ENCODE data around the gene SH3GLB1.

The SH3GLB1 gene

GRCh38 chr1:86739648-86740509 is 35.5 kb downstream of the SH3GLB1 start:
- DNase-seq: no peak

- peak; percentile 14 for DNase-seq
Observed at GRCh38 chr1:86741947-86742572, 37.7 kb downstream of the SH3GLB1 start.

GRCh38 chr1:86747304-86747703 is 42.9 kb downstream of the SH3GLB1 start:
- DNase-seq: no peak

GRCh38 chr1:86748622-86749373 is 44.4 kb downstream of the SH3GLB1 start:
- no peak for DNase-seq

GRCh38 chr1:86750076-86750475 is 45.7 kb downstream of the SH3GLB1 start:
- no peak for DNase-seq

GRCh38 chr1:86750530-86750929 is 46.2 kb downstream of the SH3GLB1 start:
- no peak for DNase-seq

GRCh38 chr1:86751923-86752322 is 47.5 kb downstream of the SH3GLB1 start:
- DNase-seq: no peak

- DNase-seq: peak; percentile 76
Observed at GRCh38 chr1:86753700-86754099, 49.3 kb downstream of the SH3GLB1 start.

GRCh38 chr1:86754265-86754974 is 50.0 kb downstream of the SH3GLB1 start:
- DNase-seq: no peak

GRCh38 chr1:86756062-86756406 is 51.7 kb downstream of the SH3GLB1 start:
- no peak for DNase-seq

GRCh38 chr1:86757272-86757984 is 53.1 kb downstream of the SH3GLB1 start:
- DNase-seq: no peak

- DNase-seq: no peak
Observed at GRCh38 chr1:86758570-86758969, 54.2 kb downstream of the SH3GLB1 start.

- no peak for DNase-seq
Observed at GRCh38 chr1:86760199-86760598, 55.8 kb downstream of the SH3GLB1 start.

- no peak for DNase-seq
Observed at GRCh38 chr1:86762336-86762735, 58.0 kb downstream of the SH3GLB1 start.

- no peak for DNase-seq
Observed at GRCh38 chr1:86764523-86764922, 60.1 kb downstream of the SH3GLB1 start.

- no peak for DNase-seq
Observed at GRCh38 chr1:86765073-86765472, 60.7 kb downstream of the SH3GLB1 start.

- no peak for DNase-seq
Observed at GRCh38 chr1:86765674-86766073, 61.3 kb downstream of the SH3GLB1 start.

GRCh38 chr1:86768554-86768953 is 64.2 kb downstream of the SH3GLB1 start:
- no peak for DNase-seq

- no peak for DNase-seq
Observed at GRCh38 chr1:86769065-86769464, 64.7 kb downstream of the SH3GLB1 start.

- no peak for DNase-seq
Observed at GRCh38 chr1:86773341-86774288, 69.2 kb downstream of the SH3GLB1 start.
